ENCODE measurements around the gene KIAA1671.

GRCh38 chr22:24954856-24955255 lies 2.3 kb downstream of the KIAA1671 start:
- TF ChIP-seq CTCF (IDR thresholded peaks at IDR 0.05; ENCODE audit: low read length) (no peak), EZH2 (IDR thresholded peaks at IDR 0.05; ENCODE audit: borderline replicate concordance, low read length) (no peak)
